RWPE2 (cell line): ENCODE data around the gene ANTXR1.

ENCODE experiments used
- ATAC-seq: fragments of 200-7000 bp; cut with Tn5 transposase; 3 replicates; pipeline ENCODE4 v1.9.1; 2021; ENCODE audit warnings: low read depth
- DNase-seq: peaks from one replicate; pipeline ENCODE4 v3.0.0-alpha.2; 2020; ENCODE audit warnings: low spot score
- H3K27ac ChIP-seq: fragments of 450-650 bp; 2 replicates; pipeline ENCODE4 v1.5.1; 2017; ENCODE audit warnings: mild to moderate bottlenecking; ENCODE audit not compliant: poor library complexity, severe bottlenecking
- H3K27me3 ChIP-seq: fragments of 250-450 bp; sonication (Bioruptor Pico); 2 replicates; pipeline ENCODE4 v1.5.1; 2021; ENCODE audit warnings: mild to moderate bottlenecking, moderate library complexity; ENCODE audit not compliant: insufficient read depth, poor library complexity, severe bottlenecking
- H3K36me3 ChIP-seq: fragments of 250-450 bp; sonication (Bioruptor Pico); 2 replicates; pipeline ENCODE4 v1.5.1; 2020; ENCODE audit warnings: low read depth, mild to moderate bottlenecking, moderate library complexity
- H3K4me1 ChIP-seq: fragments of 250-450 bp; sonication (Bioruptor Pico); 2 replicates; pipeline ENCODE4 v1.5.1; 2021; ENCODE audit warnings: mild to moderate bottlenecking, moderate library complexity; ENCODE audit not compliant: insufficient read depth, poor library complexity, severe bottlenecking
- H3K4me3 ChIP-seq: fragments of 250-450 bp; sonication (Bioruptor Pico); 2 replicates; pipeline ENCODE4 v1.5.1; 2021; ENCODE audit warnings: mild to moderate bottlenecking, moderate library complexity; ENCODE audit not compliant: severe bottlenecking
- H3K9me3 ChIP-seq: fragments of 250-450 bp; sonication (Bioruptor Pico); 2 replicates; pipeline ENCODE4 v1.5.1; 2021; ENCODE audit warnings: mild to moderate bottlenecking, moderate library complexity; ENCODE audit not compliant: severe bottlenecking
- TF ChIP-seq, protein P1 (sequence below): fragments of 450-650 bp; IDR thresholded peaks from one replicate; pipeline ENCODE4 v1.5.1; 2017; ENCODE audit warnings: mild to moderate bottlenecking, moderate library complexity; ENCODE audit not compliant: poor library complexity, severe bottlenecking

Gene ANTXR1

DNA sequence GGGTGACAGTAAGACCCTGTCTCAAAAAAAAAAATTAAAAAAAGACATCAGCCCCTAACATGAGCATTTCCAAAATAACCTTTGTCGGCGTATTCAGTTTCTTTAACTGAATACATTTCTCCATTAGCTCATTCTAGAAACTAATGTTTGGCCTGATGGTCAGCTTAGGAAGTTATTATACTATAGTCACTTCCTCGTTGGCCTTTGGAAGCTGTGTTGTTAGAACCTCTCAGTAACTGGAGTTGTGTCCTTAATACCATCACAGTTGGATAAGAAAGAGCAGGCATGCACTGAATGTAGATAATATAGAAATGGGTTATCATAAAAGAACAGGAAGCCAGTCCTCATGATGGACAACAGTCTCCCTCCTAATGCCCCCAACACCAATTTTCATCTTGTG, 112.8 kb downstream of the ANTXR1 start:
- Histone ChIP-seq H3K36me3 (peaks cover 6% of the 10 kb centered on the region; the same call in 1 of the 2 replicates), H3K4me3 (no peak overlapping the region), H3K4me1 (peaks cover 11% of the 10 kb centered on the region), H3K27ac (no peak overlapping the region), H3K9me3 (no peaks in the 10 kb centered on the region), H3K27me3 (no peaks in the 10 kb centered on the region)
- DNase-seq (no peak), ATAC-seq (no peak)
- TF ChIP-seq, protein P1, sequence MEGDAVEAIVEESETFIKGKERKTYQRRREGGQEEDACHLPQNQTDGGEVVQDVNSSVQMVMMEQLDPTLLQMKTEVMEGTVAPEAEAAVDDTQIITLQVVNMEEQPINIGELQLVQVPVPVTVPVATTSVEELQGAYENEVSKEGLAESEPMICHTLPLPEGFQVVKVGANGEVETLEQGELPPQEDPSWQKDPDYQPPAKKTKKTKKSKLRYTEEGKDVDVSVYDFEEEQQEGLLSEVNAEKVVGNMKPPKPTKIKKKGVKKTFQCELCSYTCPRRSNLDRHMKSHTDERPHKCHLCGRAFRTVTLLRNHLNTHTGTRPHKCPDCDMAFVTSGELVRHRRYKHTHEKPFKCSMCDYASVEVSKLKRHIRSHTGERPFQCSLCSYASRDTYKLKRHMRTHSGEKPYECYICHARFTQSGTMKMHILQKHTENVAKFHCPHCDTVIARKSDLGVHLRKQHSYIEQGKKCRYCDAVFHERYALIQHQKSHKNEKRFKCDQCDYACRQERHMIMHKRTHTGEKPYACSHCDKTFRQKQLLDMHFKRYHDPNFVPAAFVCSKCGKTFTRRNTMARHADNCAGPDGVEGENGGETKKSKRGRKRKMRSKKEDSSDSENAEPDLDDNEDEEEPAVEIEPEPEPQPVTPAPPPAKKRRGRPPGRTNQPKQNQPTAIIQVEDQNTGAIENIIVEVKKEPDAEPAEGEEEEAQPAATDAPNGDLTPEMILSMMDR: no peak

DNA sequence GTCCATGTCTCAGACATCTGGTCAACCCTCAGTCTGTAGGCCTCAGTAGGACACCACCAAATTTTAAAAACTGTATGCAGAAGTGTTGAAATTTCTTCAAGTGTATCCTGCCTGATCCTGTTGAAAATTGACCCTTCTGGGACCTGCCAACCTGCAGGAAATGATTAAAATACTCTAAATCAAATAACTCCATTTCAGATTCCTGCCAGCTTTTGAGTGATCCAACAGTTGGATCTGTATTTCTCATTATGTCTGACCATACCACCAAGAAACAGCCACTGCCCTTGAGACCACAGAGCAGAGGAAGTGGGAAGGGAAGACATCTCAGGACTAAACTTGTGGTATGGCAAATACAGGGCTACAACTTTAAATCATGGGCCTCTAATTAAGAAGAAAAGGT, 113.4 kb downstream of the ANTXR1 start:
- TF ChIP-seq, protein P1: no peak
- DNase-seq (no peak), ATAC-seq (no peak)
- H3K36me3 ChIP-seq: peaks cover 9% of the 10 kb centered on the region; the same call in 1 of the 2 replicates
- H3K27ac ChIP-seq: no peak overlapping the region
- peaks cover 11% of the 10 kb centered on the region for H3K4me1 ChIP-seq
- no peak overlapping the region for H3K4me3 ChIP-seq
- no peaks in the 10 kb centered on the region for H3K9me3 ChIP-seq
- no peaks in the 10 kb centered on the region for H3K27me3 ChIP-seq

DNA sequence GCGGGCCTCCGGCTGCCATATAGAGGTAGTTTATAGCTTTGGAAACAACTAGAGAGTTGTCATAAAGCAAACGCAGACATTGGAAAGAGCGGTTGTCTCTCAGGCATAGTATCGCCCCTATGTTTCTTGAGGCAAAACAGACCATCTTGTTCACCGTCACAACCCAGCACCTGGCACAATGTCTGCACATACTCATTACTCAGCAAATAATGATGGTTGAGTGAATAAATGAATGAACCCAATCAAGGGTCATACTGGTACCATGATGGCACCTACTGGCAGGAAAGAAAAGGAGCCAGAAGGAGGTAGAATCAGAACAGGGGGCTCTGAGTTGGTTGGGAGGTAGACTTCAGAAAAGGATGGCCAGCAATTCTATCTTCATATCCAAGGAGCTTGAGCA, 118.5 kb downstream of the ANTXR1 start:
- no peak overlapping the region for H3K4me3 ChIP-seq
- peak overlapping the region; percentile 26 for H3K27ac ChIP-seq
- H3K27me3 ChIP-seq: no peaks in the 10 kb centered on the region
- ATAC-seq (no peak), DNase-seq (no peak)
- peaks cover 9% of the 10 kb centered on the region; the same call in 1 of the 2 replicates for H3K36me3 ChIP-seq
- peaks cover 7% of the 10 kb centered on the region for H3K4me1 ChIP-seq
- TF ChIP-seq, protein P1: no peak
- H3K9me3 ChIP-seq: no peaks in the 10 kb centered on the region

- ATAC-seq (peak; percentile 69), DNase-seq (no peak)
- H3K27ac ChIP-seq: peak overlapping the region; percentile 26
- TF ChIP-seq, protein P1: no peak
- no peaks in the 10 kb centered on the region for H3K27me3 ChIP-seq
- H3K4me3 ChIP-seq: no peak overlapping the region
- no peaks in the 10 kb centered on the region for H3K9me3 ChIP-seq
- H3K36me3 ChIP-seq: peaks cover 3% of the 10 kb centered on the region; the same call in 1 of the 2 replicates
- H3K4me1 ChIP-seq: peaks cover 7% of the 10 kb centered on the region
Observed at GRCh38 chr2:69131983-69132675, 119.2 kb downstream of the ANTXR1 start.

GRCh38 chr2:69132960-69133590, 120.1 kb downstream of the ANTXR1 start:
- ATAC-seq: peak; percentile 44; the same call in 2 of the 3 replicates
- TF ChIP-seq, protein P1: no peak
- no peak for DNase-seq
- Histone ChIP-seq H3K4me3 (no peak overlapping the region), H3K4me1 (peaks cover 11% of the 10 kb centered on the region), H3K27me3 (no peaks in the 10 kb centered on the region), H3K36me3 (peaks cover 3% of the 10 kb centered on the region; the same call in 1 of the 2 replicates), H3K9me3 (no peaks in the 10 kb centered on the region), H3K27ac (peak overlapping the region; percentile 26)
